ENCODE measurements around the gene KLK6.

- TF ChIP-seq CTCF (IDR thresholded peaks at IDR 0.05), result no peak
- TF ChIP-seq POLR2AphosphoS5 (IDR thresholded peaks at IDR 0.05; ENCODE audit: insufficient read depth in 1 of 2, low read depth in 1 of 2), result no peak
- TF ChIP-seq POLR2A (IDR thresholded peaks at IDR 0.05), result no peak
Measured at GRCh38 chr19:50998686-50999085, 29.3 kb upstream of the KLK6 start.
